ENCODE measurements around the gene FGFR3.

The FGFR3 gene

GRCh38 chr4:1854752-1855151 is 61.7 kb downstream of the FGFR3 start:
- no peaks in the 10 kb centered on the region for H3K9me3 Mint-ChIP-seq
- TF ChIP-seq CTCF (IDR thresholded peaks at IDR 0.05) = no peak
- peak overlapping the region; percentile 86 for H3K4me3 Mint-ChIP-seq
- H3K36me3 Mint-ChIP-seq (ENCODE audit: low read depth) = no peaks in the 10 kb centered on the region
- H3K27ac Mint-ChIP-seq = no peak overlapping the region
- H3K4me1 Mint-ChIP-seq = peaks cover 60% of the 10 kb centered on the region
- no peak for DNase-seq
- H3K27me3 Mint-ChIP-seq (ENCODE audit: low read depth, poor library complexity) = peaks cover 13% of the 10 kb centered on the region

GRCh38 chr4:1855333-1856070 is 62.4 kb downstream of the FGFR3 start:
- peaks cover 14% of the 10 kb centered on the region for H3K27me3 Mint-ChIP-seq (ENCODE audit: low read depth, poor library complexity)
- peak overlapping the region; percentile 86 for H3K4me3 Mint-ChIP-seq
- no peaks in the 10 kb centered on the region for H3K36me3 Mint-ChIP-seq (ENCODE audit: low read depth)
- H3K9me3 Mint-ChIP-seq = no peaks in the 10 kb centered on the region
- no peak for TF ChIP-seq CTCF (IDR thresholded peaks at IDR 0.05)
- DNase-seq = peak; percentile 58
- no peak overlapping the region for H3K27ac Mint-ChIP-seq
- peaks cover 54% of the 10 kb centered on the region for H3K4me1 Mint-ChIP-seq

GRCh38 chr4:1856071-1856942 is 63.2 kb downstream of the FGFR3 start, which contains the start of gene LETM1:
Gene LETM1, minus strand, starts transcription at chr4:1856156. Its CDS starts 206 bp downstream, at chr4:1855950.
- peak; percentile 89 for DNase-seq
- Mint-ChIP-seq H3K27me3 (ENCODE audit: low read depth, poor library complexity) (peaks cover 15% of the 10 kb centered on the region), H3K36me3 (ENCODE audit: low read depth) (no peaks in the 10 kb centered on the region), H3K9me3 (no peaks in the 10 kb centered on the region), H3K27ac (no peak within 1 kb of the TSS), H3K4me3 (peak within 1 kb of the TSS; percentile 86), H3K4me1 (peaks cover 48% of the 10 kb centered on the region)
- TF ChIP-seq CTCF (IDR thresholded peaks at IDR 0.05) = no peak

GRCh38 chr4:1856943-1857699 is 64.0 kb downstream of the FGFR3 start:
- no peaks in the 10 kb centered on the region for H3K36me3 Mint-ChIP-seq (ENCODE audit: low read depth)
- peak overlapping the region; percentile 82 for H3K4me3 Mint-ChIP-seq
- peak overlapping the region; percentile 45 for H3K27ac Mint-ChIP-seq
- peaks cover 47% of the 10 kb centered on the region for H3K4me1 Mint-ChIP-seq
- no peaks in the 10 kb centered on the region for H3K9me3 Mint-ChIP-seq
- TF ChIP-seq CTCF (IDR thresholded peaks at IDR 0.05) = no peak
- H3K27me3 Mint-ChIP-seq (ENCODE audit: low read depth, poor library complexity) = peaks cover 19% of the 10 kb centered on the region
- DNase-seq = peak; percentile 64

GRCh38 chr4:1857931-1858330 is 64.8 kb downstream of the FGFR3 start:
- Mint-ChIP-seq H3K9me3 (no peaks in the 10 kb centered on the region), H3K4me3 (no peak overlapping the region), H3K27me3 (ENCODE audit: low read depth, poor library complexity) (peaks cover 23% of the 10 kb centered on the region), H3K36me3 (ENCODE audit: low read depth) (no peaks in the 10 kb centered on the region), H3K27ac (no peak overlapping the region), H3K4me1 (peaks cover 47% of the 10 kb centered on the region)
- no peak for TF ChIP-seq CTCF (IDR thresholded peaks at IDR 0.05)
- DNase-seq = no peak

Measured in nephron progenitor cell (in vitro differentiated cells).